IMR-90 (cell line): ENCODE data around the gene TMEM126A. TPM values are rescaled to one million over a fixed set of nuclear protein-coding genes. Genes with fewer than 3 reads are reported as not detected.

ENCODE experiments used
- ATAC-seq: fragments of 200-7000 bp; cut with Tn5 transposase; 2 replicates; pipeline ENCODE4 v1.9.1; 2020; ENCODE audit warnings: low read depth, mild to moderate bottlenecking, moderate library complexity
- BruUV-seq: library from RNA; stranded (reverse); fragments of 400-500 nt; replicated peaks from 2 replicates; lab custom pipeline; 2021; lab: Mats Ljungman, UMichigan
- CTCF ChIA-PET: fragments of 300-600 bp; formaldehyde crosslinking; extraction: SDS; loops from one replicate; lab custom pipeline; 2021; ENCODE audit warnings: antibody characterized with exemption; lab: Yijun Ruan, JAX
- POLR2A ChIA-PET: fragments of 300-600 bp; sonication (Branson Sonifier 250); formaldehyde crosslinking; loops from one replicate; lab custom pipeline; 2022; ENCODE audit warnings: antibody characterized with exemption; ENCODE audit not compliant: unreplicated experiment; lab: Charles Lee
- DNase-seq: peaks from one replicate; pipeline ENCODE4 v3.0.0; 2013
- H2AFZ ChIP-seq: replicated peaks from 2 replicates; pipeline ENCODE3; 2013; ENCODE audit warnings: low read length, mild to moderate bottlenecking; ENCODE audit not compliant: poor library complexity
- H2AK5ac ChIP-seq: 2 replicates; pipeline ENCODE4 v1.6.1; 2013; ENCODE audit warnings: low read depth, low read length, inconsistent platforms
- H2AK9ac ChIP-seq: replicated peaks from 2 replicates; pipeline ENCODE3; 2013; ENCODE audit warnings: mild to moderate bottlenecking, low read depth, low read length, moderate library complexity; ENCODE audit not compliant: poor library complexity
- H2BK120ac ChIP-seq: 2 replicates; pipeline ENCODE4 v1.6.1; 2013; ENCODE audit warnings: low read depth, low read length, inconsistent platforms
- H2BK15ac ChIP-seq: 3 replicates; pipeline ENCODE4 v1.6.1; 2013; ENCODE audit warnings: low read depth, low read length, inconsistent platforms
- H2BK20ac ChIP-seq: 2 replicates; pipeline ENCODE4 v1.6.1; 2013; ENCODE audit warnings: low read depth, mild to moderate bottlenecking, inconsistent platforms, low read length, moderate library complexity
- H2BK5ac ChIP-seq: 2 replicates; pipeline ENCODE4 v1.6.1; 2013; ENCODE audit warnings: mild to moderate bottlenecking, low read depth, low read length, inconsistent platforms; ENCODE audit not compliant: poor library complexity, severe bottlenecking
- H3K14ac ChIP-seq: replicated peaks from 2 replicates; pipeline ENCODE4 v1.6.1; 2013; ENCODE audit warnings: low read depth, low read length, inconsistent platforms
- H3K18ac ChIP-seq: 2 replicates; pipeline ENCODE4 v1.6.1; 2013; ENCODE audit warnings: low read depth, low read length, control low read depth
- H3K23ac ChIP-seq: 2 replicates; pipeline ENCODE4 v1.6.1; 2013; ENCODE audit warnings: low read depth, low read length, inconsistent platforms
- H3K27ac ChIP-seq: 2 replicates; pipeline ENCODE4 v1.5.1; 2013; ENCODE audit warnings: mild to moderate bottlenecking, control low read depth, low read length; ENCODE audit not compliant: insufficient read depth
- H3K27me3 ChIP-seq: 2 replicates; pipeline ENCODE4 v1.6.1; 2013; ENCODE audit warnings: low read length; ENCODE audit not compliant: control insufficient read depth, insufficient read depth
- H3K36me3 ChIP-seq: 2 replicates; pipeline ENCODE4 v1.6.1; 2013; ENCODE audit warnings: low read length, mixed read lengths; ENCODE audit not compliant: control insufficient read depth, insufficient read depth
- H3K4ac ChIP-seq: 2 replicates; pipeline ENCODE4 v1.6.1; 2013; ENCODE audit warnings: low read depth, low read length, inconsistent platforms
- H3K4me1 ChIP-seq: 2 replicates; pipeline ENCODE4 v1.6.1; 2013; ENCODE audit warnings: low read length, mixed read lengths; ENCODE audit not compliant: control insufficient read depth, insufficient read depth
- H3K4me2 ChIP-seq: 2 replicates; pipeline ENCODE4 v1.6.1; 2013; ENCODE audit warnings: low read depth, mild to moderate bottlenecking, control low read depth, low read length, moderate library complexity
- H3K4me3 ChIP-seq: 2 replicates; pipeline ENCODE4 v1.5.1; 2013; ENCODE audit warnings: low read depth, mild to moderate bottlenecking, control low read depth, low read length, moderate library complexity; ENCODE audit not compliant: insufficient read depth
- H3K56ac ChIP-seq: 2 replicates; pipeline ENCODE4 v1.6.1; 2013; ENCODE audit warnings: low read length, inconsistent platforms; ENCODE audit not compliant: insufficient read depth; ENCODE audit errors: extremely low read depth
- H3K79me1 ChIP-seq, 2 experiments: 2 replicates each; pipeline ENCODE4 v1.6.1; 2013; ENCODE audit warnings: low read length in 2 of 2, inconsistent platforms in 1 of 2, low read depth in 1 of 2
- H3K9ac ChIP-seq: 2 replicates; pipeline ENCODE4 v1.6.1; 2013; ENCODE audit warnings: low read depth, low read length, control low read depth
- H3K9me1 ChIP-seq: 2 replicates; pipeline ENCODE4 v1.6.1; 2013; ENCODE audit warnings: low read length, inconsistent platforms; ENCODE audit not compliant: insufficient read depth
- H3K9me3 ChIP-seq: 2 replicates; pipeline ENCODE4 v1.6.1; 2013; ENCODE audit warnings: low read length; ENCODE audit not compliant: control insufficient read depth, insufficient read depth
- H4K20me1 ChIP-seq: 2 replicates; pipeline ENCODE4 v1.6.1; 2013; ENCODE audit warnings: low read length, inconsistent platforms; ENCODE audit not compliant: insufficient read depth
- H4K5ac ChIP-seq: 2 replicates; pipeline ENCODE4 v1.6.1; 2013; ENCODE audit warnings: mild to moderate bottlenecking, low read depth, low read length, control low read depth
- H4K8ac ChIP-seq, 2 experiments: 2 replicates each; pipeline ENCODE4 v1.6.1; 2013; ENCODE audit warnings: low read depth in 2 of 2, low read length in 2 of 2, control low read depth in 1 of 2, inconsistent platforms in 1 of 2
- H4K91ac ChIP-seq: 2 replicates; pipeline ENCODE4 v1.6.1; 2013; ENCODE audit warnings: low read depth, low read length, inconsistent platforms; ENCODE audit not compliant: insufficient read depth
- NFE2L2 ChIP-seq: fragments of 150-350 bp; IDR thresholded peaks from 2 replicates; pipeline ENCODE4 v1.6.1; 2016; ENCODE audit warnings: low read depth, mild to moderate bottlenecking, low read length
- RAD21 ChIP-seq: IDR thresholded peaks from 2 replicates; pipeline ENCODE4 v1.6.1; 2012; ENCODE audit warnings: low read length, improper control_type of control experiment
- RFX5 ChIP-seq: IDR thresholded peaks from 2 replicates; pipeline ENCODE4 v1.8.0; 2012; ENCODE audit warnings: low read depth, mild to moderate bottlenecking, low read length, moderate library complexity
- USF2 ChIP-seq: fragments of 150-350 bp; IDR thresholded peaks from 2 replicates; pipeline ENCODE4 v1.6.1; 2017; ENCODE audit warnings: mild to moderate bottlenecking, antibody characterized with exemption, low read length, low read depth
- WGBS, 2 experiments: methylation state at CpG; one replicate each; pipeline versions ENCODE4 v1.1.5 to v1.1.7; 2013; ENCODE audit warnings: missing lambda C conversion rate in 2 of 2; ENCODE audit not compliant: insufficient read length in 1 of 2; ENCODE audit errors: extremely low coverage in 2 of 2; 5-methylcytosine and 5-hydroxymethylcytosine counted together
- dilution Hi-C: fragments of 300-500 bp; cut with HindIII; formaldehyde crosslinking; loops from one replicate; pipeline ENCODE4 v1.14.3; 2018; ENCODE audit warnings: low sequenced_read_pairs; ENCODE audit not compliant: unreplicated experiment
- in situ Hi-C: fragments of 300-500 bp; cut with MboI; formaldehyde crosslinking; loops from 3 replicates; pipeline ENCODE4 v1.14.3; 2019; ENCODE audit warnings: low sequenced_read_pairs, inconsistent platforms, mixed read lengths
- intact Hi-C: fragments of 100-400 bp; cut with micrococcal nuclease; formaldehyde crosslinking; loops from 2 replicates; pipeline ENCODE4 v1.10.0; 2022
- polyA plus RNA-seq, 3 experiments: library from polyadenylated mRNA; depleted of rRNA; stranded (reverse); fragments of >200 nt; gene quantifications; 2 replicates each; pipeline ENCODE4 v1.2.3, GENCODE V29; 2012; ENCODE audit warnings: low replicate concordance in 1 of 3
- total RNA-seq: library from RNA; depleted of rRNA; stranded (reverse); fragments of >200 nt; gene quantifications from 2 replicates; pipeline ENCODE4 v1.2.3, GENCODE V29; 2012
- TF ChIP-seq, protein P1 (sequence below): fragments of 150-350 bp; IDR thresholded peaks from 2 replicates; pipeline ENCODE4 v1.6.1; 2016; ENCODE audit warnings: low read depth, mild to moderate bottlenecking, low read length, moderate library complexity, borderline replicate concordance

Gene TMEM126A
- total and polyA plus RNA-seq, 2 of the 4 experiments (the other 2 are of a cell fraction) = 34.9 to 60.4 TPM

- ATAC-seq (no peak), DNase-seq (no peak)
- TF ChIP-seq RAD21 = no peak
- no peak for TF ChIP-seq RFX5
- TF ChIP-seq, protein P1, sequence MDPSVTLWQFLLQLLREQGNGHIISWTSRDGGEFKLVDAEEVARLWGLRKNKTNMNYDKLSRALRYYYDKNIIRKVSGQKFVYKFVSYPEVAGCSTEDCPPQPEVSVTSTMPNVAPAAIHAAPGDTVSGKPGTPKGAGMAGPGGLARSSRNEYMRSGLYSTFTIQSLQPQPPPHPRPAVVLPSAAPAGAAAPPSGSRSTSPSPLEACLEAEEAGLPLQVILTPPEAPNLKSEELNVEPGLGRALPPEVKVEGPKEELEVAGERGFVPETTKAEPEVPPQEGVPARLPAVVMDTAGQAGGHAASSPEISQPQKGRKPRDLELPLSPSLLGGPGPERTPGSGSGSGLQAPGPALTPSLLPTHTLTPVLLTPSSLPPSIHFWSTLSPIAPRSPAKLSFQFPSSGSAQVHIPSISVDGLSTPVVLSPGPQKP = no peak
- TF ChIP-seq USF2 = no peak
- TF ChIP-seq NFE2L2 = no peak
- peaks cover 16 to 39% of the 10 kb centered on the region in 2 experiments for H3K79me1 ChIP-seq
- WGBS, 2 experiments = no CpG with 5 or more reads among the region's 2 CpGs
- peak overlapping the region; percentile 88 for H3K56ac ChIP-seq
- POLR2A ChIA-PET = interaction anchor here (0.8 kb wide), 1 partner anchor 9 kb away, joined by 3 read pairs; no protein-coding TSS in a partner anchor
- no TSS peak for BruUV-seq
- H3K18ac ChIP-seq = no peak overlapping the region
- dilution Hi-C loops (no loop called here), in situ Hi-C loops (no loop called here), intact Hi-C loops (no loop called here)
- peak overlapping the region; percentile 87; the same call in 1 of the 2 replicates for H3K9ac ChIP-seq
- no peak overlapping the region for H3K27ac ChIP-seq
- no peak overlapping the region for H3K14ac ChIP-seq
- H4K20me1 ChIP-seq = no peaks in the 10 kb centered on the region
- no peak overlapping the region for H2AK5ac ChIP-seq
- CTCF ChIA-PET = no interaction called here
- H3K4me2 ChIP-seq = peak overlapping the region; percentile 84
- no peak overlapping the region for H2BK5ac ChIP-seq
- no peaks in the 10 kb centered on the region for H3K27me3 ChIP-seq
- peak overlapping the region; percentile 89; the same call in 1 of the 2 replicates for H3K4me3 ChIP-seq
- H3K9me3 ChIP-seq = no peaks in the 10 kb centered on the region
- peak overlapping the region; percentile 92; the same call in 1 of the 2 replicates for H4K5ac ChIP-seq
- no peak overlapping the region for H2BK15ac ChIP-seq
- H2AFZ ChIP-seq = no peak overlapping the region
- H2BK120ac ChIP-seq = no peak overlapping the region
- no peaks in the 10 kb centered on the region for H3K9me1 ChIP-seq
- peaks cover 2% of the 10 kb centered on the region for H3K36me3 ChIP-seq
- H4K8ac ChIP-seq = peak overlapping the region; percentile 98
- no peak overlapping the region for H2AK9ac ChIP-seq
- H3K4ac ChIP-seq = no peak overlapping the region; the same call in 1 of the 2 replicates
- no peak overlapping the region for H2BK20ac ChIP-seq
- no peaks in the 10 kb centered on the region for H3K4me1 ChIP-seq
- no peak overlapping the region for H4K91ac ChIP-seq
- peak overlapping the region; percentile 86; the same call in 1 of the 2 replicates for H3K23ac ChIP-seq
These were observed 689 bp upstream of the TMEM126A start for GRCh38 chr11:85647078-85647477.
